H9 (cell line): Measurements from ENCODE around the gene TMA7. TPM values are rescaled to one million over a fixed set of nuclear protein-coding genes. Genes with fewer than 3 reads are reported as not detected.

Source experiments
- DNase-seq: peaks from one replicate; pipeline ENCODE4 v3.0.0-alpha.2; 2017
- H2AFZ ChIP-seq: one replicate; pipeline ENCODE4 v1.6.1; 2013; ENCODE audit warnings: mild to moderate bottlenecking, low read length, control low read depth, moderate library complexity
- H2AK5ac ChIP-seq: 2 replicates; pipeline ENCODE4 v1.6.1; 2013; ENCODE audit warnings: low read length, control low read depth, mixed read lengths; ENCODE audit not compliant: insufficient read length
- H2BK120ac ChIP-seq: one replicate; pipeline ENCODE4 v1.6.1; 2013; ENCODE audit warnings: low read depth, mild to moderate bottlenecking, low read length, control low read depth, inconsistent platforms; ENCODE audit not compliant: poor library complexity, severe bottlenecking
- H2BK12ac ChIP-seq: 2 replicates; pipeline ENCODE4 v1.6.1; 2013; ENCODE audit warnings: low read length, control low read depth, mixed read lengths, low read depth; ENCODE audit not compliant: insufficient read length
- H2BK15ac ChIP-seq: 2 replicates; pipeline ENCODE4 v1.6.1; 2013; ENCODE audit warnings: low read depth, low read length, control low read depth
- H2BK20ac ChIP-seq: one replicate; pipeline ENCODE4 v1.6.1; 2013; ENCODE audit warnings: low read depth, mild to moderate bottlenecking, low read length, control low read depth, inconsistent platforms; ENCODE audit not compliant: poor library complexity, severe bottlenecking
- H2BK5ac ChIP-seq: 2 replicates; pipeline ENCODE4 v1.6.1; 2013; ENCODE audit warnings: low read length, control low read depth, mixed read lengths; ENCODE audit not compliant: insufficient read length
- H3K14ac ChIP-seq: 2 replicates; pipeline ENCODE4 v1.6.1; 2013; ENCODE audit warnings: low read length, control low read depth; ENCODE audit not compliant: insufficient read depth
- H3K18ac ChIP-seq: 2 replicates; pipeline ENCODE4 v1.6.1; 2013; ENCODE audit warnings: low read depth, mild to moderate bottlenecking, mixed read lengths, low read length, control low read depth; ENCODE audit not compliant: insufficient read length
- H3K23ac ChIP-seq: 2 replicates; pipeline ENCODE4 v1.6.1; 2013; ENCODE audit warnings: low read length, control low read depth, mixed read lengths, low read depth; ENCODE audit not compliant: insufficient read length
- H3K23me2 ChIP-seq: 2 replicates; pipeline ENCODE4 v1.6.1; 2013; ENCODE audit warnings: low read depth, mild to moderate bottlenecking, mixed read lengths, low read length, control low read depth; ENCODE audit not compliant: insufficient read length, poor library complexity, severe bottlenecking
- H3K27ac ChIP-seq: 2 replicates; pipeline ENCODE4 v1.5.1; 2013; ENCODE audit warnings: low read length, control low read depth, mixed read lengths, low read depth; ENCODE audit not compliant: insufficient read length
- H3K27me3 ChIP-seq: 2 replicates; pipeline ENCODE4 v1.6.1; 2013; ENCODE audit warnings: low read length, control low read depth, inconsistent platforms; ENCODE audit not compliant: insufficient read depth
- H3K4ac ChIP-seq: 2 replicates; pipeline ENCODE4 v1.6.1; 2013; ENCODE audit warnings: low read depth, mild to moderate bottlenecking, control low read depth, inconsistent platforms, low read length, moderate library complexity
- H3K4me1 ChIP-seq: 2 replicates; pipeline ENCODE4 v1.6.1; 2013; ENCODE audit warnings: low read length, control low read depth, inconsistent platforms; ENCODE audit not compliant: insufficient read depth
- H3K4me2 ChIP-seq: 2 replicates; pipeline ENCODE4 v1.6.1; 2013; ENCODE audit warnings: low read length, control low read depth, mixed read lengths; ENCODE audit not compliant: insufficient read length, insufficient read depth
- H3K56ac ChIP-seq: 2 replicates; pipeline ENCODE4 v1.6.1; 2013; ENCODE audit warnings: low read depth, mild to moderate bottlenecking, mixed read lengths, low read length, control low read depth; ENCODE audit not compliant: insufficient read length
- H3K79me1 ChIP-seq: 2 replicates; pipeline ENCODE4 v1.6.1; 2013; ENCODE audit warnings: low read depth, mild to moderate bottlenecking, moderate library complexity, low read length, control low read depth, inconsistent platforms; ENCODE audit not compliant: insufficient read depth, poor library complexity, severe bottlenecking
- H3K79me2 ChIP-seq: 2 replicates; pipeline ENCODE4 v1.6.1; 2013; ENCODE audit warnings: low read length, control low read depth, inconsistent platforms; ENCODE audit not compliant: insufficient read depth
- H3K9ac ChIP-seq: 2 replicates; pipeline ENCODE4 v1.6.1; 2013; ENCODE audit warnings: low read length, control low read depth, mixed read lengths; ENCODE audit not compliant: insufficient read length; ENCODE audit errors: extremely low read depth
- H3K9me3 ChIP-seq: one replicate; pipeline ENCODE4 v1.6.1; 2013; ENCODE audit warnings: low read depth, low read length, inconsistent platforms; ENCODE audit not compliant: control insufficient read depth
- H3T11ph ChIP-seq: one replicate; pipeline ENCODE4 v1.6.1; 2013; ENCODE audit warnings: mild to moderate bottlenecking, low read length, control low read depth, inconsistent platforms
- H4K20me1 ChIP-seq: one replicate; pipeline ENCODE4 v1.6.1; 2013; ENCODE audit not compliant: control insufficient read depth, insufficient read length, insufficient read depth
- H4K5ac ChIP-seq: 2 replicates; pipeline ENCODE4 v1.6.1; 2013; ENCODE audit warnings: low read depth, mild to moderate bottlenecking, mixed read lengths, low read length, control low read depth; ENCODE audit not compliant: insufficient read length
- H4K8ac ChIP-seq: replicated peaks from 2 replicates; pipeline ENCODE4 v1.6.1; 2013; ENCODE audit warnings: low read length, control low read depth, mixed read lengths, low read depth; ENCODE audit not compliant: insufficient read length
- H4K91ac ChIP-seq: 2 replicates; pipeline ENCODE4 v1.6.1; 2013; ENCODE audit warnings: low read depth, mild to moderate bottlenecking, moderate library complexity, mixed read lengths, low read length, control low read depth; ENCODE audit not compliant: insufficient read length
- H3K27ac Mint-ChIP-seq, 3 experiments: 2 replicates in 2 of 3; 3 replicates in 1 of 3; pipeline ENCODE4 v1.8.0; 2020 to 2021; ENCODE audit warnings: mixed read lengths in 3 of 3, mild to moderate bottlenecking in 1 of 3, moderate library complexity in 1 of 3
- H3K27me3 Mint-ChIP-seq: 2 replicates; pipeline ENCODE4 v1.8.0; 2021; ENCODE audit warnings: low read depth, mild to moderate bottlenecking, moderate library complexity, mixed read lengths
- H3K36me3 Mint-ChIP-seq, 3 experiments: 2 replicates in 2 of 3; 3 replicates in 1 of 3; pipeline ENCODE4 v1.8.0; 2020 to 2021; ENCODE audit warnings: low read depth in 3 of 3, mixed read lengths in 3 of 3; ENCODE audit not compliant: insufficient read depth in 1 of 3
- H3K4me1 Mint-ChIP-seq, 2 experiments: 2 replicates each; pipeline ENCODE4 v1.8.0; 2020; ENCODE audit warnings: mixed read lengths in 2 of 2
- H3K4me3 Mint-ChIP-seq, 2 experiments: 2 replicates in 1 of 2; 3 replicates in 1 of 2; pipeline ENCODE4 v1.8.0; 2020 to 2021; ENCODE audit warnings: mild to moderate bottlenecking in 2 of 2, mixed read lengths in 2 of 2, moderate library complexity in 1 of 2
- H3K9me3 Mint-ChIP-seq, 2 experiments: 2 replicates in 1 of 2; 3 replicates in 1 of 2; pipeline ENCODE4 v1.8.0; 2020; ENCODE audit warnings: mild to moderate bottlenecking in 2 of 2, mixed read lengths in 2 of 2, moderate library complexity in 1 of 2
- CTCF ChIP-seq: fragments of 200-600 bp; sonication (generic); conservative IDR thresholded peaks from 3 replicates; pipeline ENCODE4 v1.8.0; 2021; ENCODE audit warnings: antibody characterized with exemption, mild to moderate bottlenecking
- WGBS: extraction: QIAGEN DNeasy Blood & Tissue Kit; methylation state at CpG from one replicate; pipeline ENCODE4 v1.1.7; 2013; ENCODE audit warnings: missing lambda C conversion rate, low lambda C conversion rate, mixed read lengths; ENCODE audit not compliant: insufficient read length; ENCODE audit errors: extremely low coverage; 5-methylcytosine and 5-hydroxymethylcytosine counted together
- total RNA-seq: library from RNA; stranded (reverse); gene quantifications from 2 replicates; pipeline ENCODE4 v1.2.1, GENCODE V29; 2021

Gene TMA7
- total RNA-seq, 1 experiment from 2014 or later, result 305 TPM

- Histone ChIP-seq H3K18ac (peak overlapping the region; percentile 53), H3T11ph (no peak overlapping the region), H2AK5ac (no peak overlapping the region), H3K4me1 (peaks cover 13% of the 10 kb centered on the region; the same call in 1 of the 2 replicates), H3K4ac (no peak overlapping the region; the same call in 1 of the 2 replicates), H2BK120ac (no peak overlapping the region), H4K8ac (no peak overlapping the region), H3K23me2 (peaks cover 13% of the 10 kb centered on the region), H2BK5ac (no peak overlapping the region), H3K23ac (no peak overlapping the region), H3K9ac (peak overlapping the region; percentile 44), H3K27ac (no peak overlapping the region), H3K27me3 (no peaks in the 10 kb centered on the region), H3K79me2 (peaks cover 35% of the 10 kb centered on the region; the same call in 1 of the 2 replicates), H3K4me2 (peak overlapping the region; percentile 65), H3K14ac (peak overlapping the region; percentile 85), H3K79me1 (no peaks in the 10 kb centered on the region), H2BK20ac (no peak overlapping the region), H4K91ac (no peak overlapping the region), H2BK12ac (no peak overlapping the region), H3K56ac (no peak overlapping the region), H2AFZ (no peak overlapping the region), H4K5ac (no peak overlapping the region), H2BK15ac (no peak overlapping the region), H4K20me1 (no peaks in the 10 kb centered on the region), H3K9me3 (no peaks in the 10 kb centered on the region)
- no peak for TF ChIP-seq CTCF
- H3K4me3 Mint-ChIP-seq, result peak overlapping the region; percentile 83 to 89
- H3K36me3 Mint-ChIP-seq, result peaks cover 14 to 42% (median 35%) of the 10 kb centered on the region in 3 experiments; a peak in 6 of 7 replicates
- no peaks in the 10 kb centered on the region for H3K27me3 Mint-ChIP-seq
- H3K4me1 Mint-ChIP-seq, result peaks cover 58 to 60% of the 10 kb centered on the region in 2 experiments
- WGBS, result no CpG with 5 or more reads among the region's 60 CpGs
- peak; percentile 55 for DNase-seq
- H3K9me3 Mint-ChIP-seq, result no peaks in the 10 kb centered on the region
- peak overlapping the region; percentile 50 to 97 (median 93); a peak in 6 of 7 replicates for H3K27ac Mint-ChIP-seq
These were observed 11.3 kb upstream of the TMA7 start for GRCh38 chr3:48428572-48429316.
